GM10266 (cell line): ENCODE measurements around the gene LNP1.
"Not testable (repeated sequence)": the region's sequence is repeated elsewhere in the genome, so short reads cannot be mapped to it uniquely, and the experiment has no call there.

Experiments
- DNase-seq: peaks from one replicate; pipeline ENCODE4 v3.0.0; 2012; ENCODE audit errors: extremely low spot score
- CTCF ChIP-seq: IDR thresholded peaks from 2 replicates; pipeline ENCODE4 v1.5.1; 2012; ENCODE audit warnings: mild to moderate bottlenecking, low read depth; ENCODE audit not compliant: control insufficient read depth, insufficient read depth; ENCODE audit errors: missing control alignments

The LNP1 gene

GRCh38 chr3:100429187-100429716 lies 27.9 kb downstream of the LNP1 start:
- no peak for DNase-seq
- no peak for TF ChIP-seq CTCF

- TF ChIP-seq CTCF = no peak
- DNase-seq = no peak
Measured at GRCh38 chr3:100436951-100437350, 35.6 kb downstream of the LNP1 start.

- TF ChIP-seq CTCF = no peak
- DNase-seq = no peak
Measured at GRCh38 chr3:100437721-100438622, 36.6 kb downstream of the LNP1 start.

GRCh38 chr3:100438623-100438974 lies 37.3 kb downstream of the LNP1 start:
- no peak for TF ChIP-seq CTCF
- DNase-seq = no peak

- DNase-seq = no peak
- TF ChIP-seq CTCF = no peak
Measured at GRCh38 chr3:100440895-100441294, 39.6 kb downstream of the LNP1 start.

- TF ChIP-seq CTCF = no peak
Measured at GRCh38 chr3:100443690-100444089, 42.4 kb downstream of the LNP1 start.

GRCh38 chr3:100447067-100447466 lies 45.7 kb downstream of the LNP1 start:
- not testable (repeated sequence) for DNase-seq

More at GRCh38 chr3:100443690-100444089, 42.4 kb downstream of the LNP1 start:
- DNase-seq = no peak
